Liver (tissue), 9 donors: ENCODE data around the gene TMEM255B. TPM values are rescaled to one million over a fixed set of nuclear protein-coding genes. Genes with fewer than 3 reads are reported as not detected.

Experiments
- DNase-seq: peaks from one replicate; pipeline ENCODE4 v3.0.0-alpha.2; 2017; ENCODE audit warnings: low spot score
- H3K27ac ChIP-seq, 2 donors: one replicate each; pipeline ENCODE4 v1.7.0; 2013; ENCODE audit warnings: inconsistent platforms in 2 of 2, low read length in 2 of 2, control low read depth in 1 of 2, low read depth in 1 of 2, mild to moderate bottlenecking in 1 of 2
- H3K27me3 ChIP-seq, 4 donors: one replicate each; pipeline versions ENCODE4 v1.6.1 to v1.7.0; 2013; ENCODE audit warnings: low read length in 3 of 4, inconsistent platforms in 1 of 4, mild to moderate bottlenecking in 1 of 4, moderate library complexity in 1 of 4; ENCODE audit not compliant: control insufficient read depth in 4 of 4, insufficient read depth in 4 of 4
- H3K36me3 ChIP-seq, 4 donors: one replicate each; pipeline versions ENCODE4 v1.6.1 to v1.7.0; 2013; ENCODE audit warnings: low read length in 3 of 4, mild to moderate bottlenecking in 3 of 4, low read depth in 1 of 4, moderate library complexity in 1 of 4; ENCODE audit not compliant: control insufficient read depth in 4 of 4, insufficient read depth in 3 of 4
- H3K4me1 ChIP-seq, 4 donors: one replicate each; pipeline versions ENCODE4 v1.6.1 to v1.7.0; 2013; ENCODE audit warnings: low read length in 3 of 4, mild to moderate bottlenecking in 3 of 4, moderate library complexity in 1 of 4; ENCODE audit not compliant: control insufficient read depth in 4 of 4, insufficient read depth in 4 of 4
- H3K4me3 ChIP-seq, 3 donors: one replicate each; pipeline versions ENCODE4 v1.6.1 to v1.7.0; 2013; ENCODE audit warnings: low read length in 3 of 3, control low read depth in 1 of 3, low read depth in 1 of 3, mild to moderate bottlenecking in 1 of 3
- H3K9ac ChIP-seq, 2 donors: one replicate each; pipeline ENCODE4 v1.7.0; 2013; ENCODE audit warnings: low read length in 2 of 2, mild to moderate bottlenecking in 2 of 2, moderate library complexity in 2 of 2, control low read depth in 1 of 2, low read depth in 1 of 2
- H3K9me3 ChIP-seq, 4 donors: one replicate each; pipeline versions ENCODE4 v1.6.1 to v1.7.0; 2013; ENCODE audit warnings: low read length in 3 of 4; ENCODE audit not compliant: control insufficient read depth in 4 of 4
- ATF3 ChIP-seq: IDR thresholded peaks from 2 replicates; pipeline ENCODE4 v1.6.1; 2016; ENCODE audit warnings: antibody characterized with exemption
- CTCF ChIP-seq: fragments of 150-350 bp; IDR thresholded peaks from 2 replicates; pipeline ENCODE4 v1.5.1; 2017; ENCODE audit warnings: improper control_type of control experiment, low read depth, low read length; ENCODE audit not compliant: missing input control
- EGR1 ChIP-seq, 2 donors: IDR thresholded peaks; 2 replicates each; pipeline ENCODE4 v1.6.1; 2016 to 2018; ENCODE audit warnings: antibody characterized with exemption in 2 of 2, low read depth in 2 of 2
- FOXA1 ChIP-seq: IDR thresholded peaks from 2 replicates; pipeline ENCODE4 v1.6.1; 2016; ENCODE audit warnings: antibody characterized with exemption
- FOXA2 ChIP-seq: IDR thresholded peaks from 2 replicates; pipeline ENCODE4 v1.6.1; 2016; ENCODE audit warnings: antibody characterized with exemption
- GABPA ChIP-seq, 2 donors: IDR thresholded peaks in 1 of 2; conservative IDR thresholded peaks in 1 of 2; 2 replicates each; pipeline ENCODE4 v1.6.1; 2016; ENCODE audit warnings: antibody characterized with exemption in 2 of 2, mild to moderate bottlenecking in 1 of 2, moderate library complexity in 1 of 2
- HNF4A ChIP-seq, 2 donors: conservative IDR thresholded peaks; 2 replicates each; pipeline ENCODE4 v1.6.1; 2016; ENCODE audit warnings: antibody characterized with exemption in 2 of 2, mild to moderate bottlenecking in 2 of 2
- HNF4G ChIP-seq: IDR thresholded peaks from 2 replicates; pipeline ENCODE4 v1.6.1; 2016; ENCODE audit warnings: antibody characterized with exemption
- JUND ChIP-seq, 2 donors: IDR thresholded peaks; 2 replicates each; pipeline ENCODE4 v1.6.1; 2016; ENCODE audit warnings: antibody characterized with exemption in 2 of 2
- MAX ChIP-seq: IDR thresholded peaks from 2 replicates; pipeline ENCODE4 v1.6.1; 2016; ENCODE audit warnings: antibody characterized with exemption
- NR2F2 ChIP-seq: IDR thresholded peaks from 2 replicates; pipeline ENCODE4 v1.6.1; 2016; ENCODE audit warnings: antibody characterized with exemption
- RAD21 ChIP-seq, 2 donors: IDR thresholded peaks; 2 replicates each; pipeline ENCODE4 v1.6.1; 2016; ENCODE audit warnings: antibody characterized with exemption in 2 of 2, mild to moderate bottlenecking in 2 of 2
- RXRA ChIP-seq, 2 donors: IDR thresholded peaks; 2 replicates each; pipeline ENCODE4 v1.6.1; 2017 to 2018; ENCODE audit warnings: antibody characterized with exemption in 2 of 2, mild to moderate bottlenecking in 1 of 2
- SP1 ChIP-seq: IDR thresholded peaks from 2 replicates; pipeline ENCODE4 v1.6.1; 2018; ENCODE audit warnings: antibody characterized with exemption, mild to moderate bottlenecking
- TAF1 ChIP-seq: conservative IDR thresholded peaks from 2 replicates; pipeline ENCODE4 v1.6.1; 2016; ENCODE audit warnings: antibody characterized with exemption, mild to moderate bottlenecking
- YY1 ChIP-seq: IDR thresholded peaks from 2 replicates; pipeline ENCODE4 v1.6.1; 2016; ENCODE audit warnings: antibody characterized with exemption, mild to moderate bottlenecking
- ZBTB33 ChIP-seq: IDR thresholded peaks from 2 replicates; pipeline ENCODE4 v1.6.1; 2016; ENCODE audit warnings: antibody characterized with exemption
- WGBS: extraction: QIAGEN DNeasy Blood & Tissue Kit; methylation state at CpG from one replicate; pipeline ENCODE4 v1.1.7; 2013; 5-methylcytosine and 5-hydroxymethylcytosine counted together
- polyA plus RNA-seq, 2 donors: library from polyadenylated mRNA; stranded (reverse) in 1 of 2; unstranded in 1 of 2; fragments of 200-250 nt in 1 of 2; fragments of >200 nt in 1 of 2; fragmentation: Nextera tagmentation in 1 of 2; extraction: Ambion mirVana in 1 of 2; gene quantifications; one replicate each; pipeline versions ENCODE4 v1.2.1 to v1.2.3, GENCODE V29; 2013 to 2015
- total RNA-seq, 2 donors: library from RNA; depleted of rRNA; stranded (reverse); fragments of >200 nt; gene quantifications; one replicate each; pipeline ENCODE4 v1.2.3, GENCODE V29; 2014
- TF ChIP-seq, protein P1 (sequence below): IDR thresholded peaks from 2 replicates; pipeline ENCODE4 v1.6.1; 2016; ENCODE audit warnings: antibody characterized with exemption, mild to moderate bottlenecking
- donor health status: healthy.
- donor health status: healthy.
- donor health status: healthy.
- donor health status: healthy.
- donor health status: healthy.

TMEM255B gene
- total and polyA plus RNA-seq, 4 donors = 0.37 to 8.6 (median 3.5) TPM

DNA sequence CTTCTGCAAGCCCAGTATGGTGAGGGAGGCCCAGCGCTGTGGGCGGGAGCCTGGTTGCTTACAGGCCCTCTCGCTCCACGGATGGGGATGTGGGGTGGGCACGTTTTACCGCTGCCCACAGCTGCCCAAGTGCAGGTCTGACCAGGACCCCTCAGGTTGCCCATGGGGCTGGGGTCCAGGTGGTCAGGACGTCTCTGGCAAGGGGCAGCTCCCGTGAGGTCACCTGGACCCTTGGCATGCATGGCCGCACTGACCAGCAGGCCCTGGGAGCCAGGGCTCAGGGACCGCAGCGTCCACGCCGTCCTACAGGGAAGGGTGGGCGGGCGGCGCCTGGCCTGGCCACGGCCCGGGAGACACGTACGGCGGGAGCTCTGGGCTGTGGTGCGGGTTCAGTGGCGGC, 72.0 kb downstream of the TMEM255B start:
- Histone ChIP-seq H3K4me1 (peaks cover 0 to 5% (median 4%) of the 10 kb centered on the region in 4 donors), H3K27ac (no peak overlapping the region), H3K9ac (no peak overlapping the region), H3K36me3 (peaks cover 0 to 10% (median under 1%) of the 10 kb centered on the region in 4 donors), H3K27me3 (no peaks in the 10 kb centered on the region), H3K4me3 (no peak overlapping the region), H3K9me3 (no peaks in the 10 kb centered on the region)
- no peak for DNase-seq
- 96% methylated on average over 23 of the region's 23 CpGs for WGBS
- TF ChIP-seq TAF1 (no peak), SP1 (no peak), ZBTB33 (no peak), RXRA (IDR thresholded peaks at IDR 0.05) (no peak), YY1 (no peak), HNF4A (conservative IDR thresholded peaks at IDR 0.05) (no peak), FOXA1 (no peak), ATF3 (no peak)
- TF ChIP-seq, protein P1, sequence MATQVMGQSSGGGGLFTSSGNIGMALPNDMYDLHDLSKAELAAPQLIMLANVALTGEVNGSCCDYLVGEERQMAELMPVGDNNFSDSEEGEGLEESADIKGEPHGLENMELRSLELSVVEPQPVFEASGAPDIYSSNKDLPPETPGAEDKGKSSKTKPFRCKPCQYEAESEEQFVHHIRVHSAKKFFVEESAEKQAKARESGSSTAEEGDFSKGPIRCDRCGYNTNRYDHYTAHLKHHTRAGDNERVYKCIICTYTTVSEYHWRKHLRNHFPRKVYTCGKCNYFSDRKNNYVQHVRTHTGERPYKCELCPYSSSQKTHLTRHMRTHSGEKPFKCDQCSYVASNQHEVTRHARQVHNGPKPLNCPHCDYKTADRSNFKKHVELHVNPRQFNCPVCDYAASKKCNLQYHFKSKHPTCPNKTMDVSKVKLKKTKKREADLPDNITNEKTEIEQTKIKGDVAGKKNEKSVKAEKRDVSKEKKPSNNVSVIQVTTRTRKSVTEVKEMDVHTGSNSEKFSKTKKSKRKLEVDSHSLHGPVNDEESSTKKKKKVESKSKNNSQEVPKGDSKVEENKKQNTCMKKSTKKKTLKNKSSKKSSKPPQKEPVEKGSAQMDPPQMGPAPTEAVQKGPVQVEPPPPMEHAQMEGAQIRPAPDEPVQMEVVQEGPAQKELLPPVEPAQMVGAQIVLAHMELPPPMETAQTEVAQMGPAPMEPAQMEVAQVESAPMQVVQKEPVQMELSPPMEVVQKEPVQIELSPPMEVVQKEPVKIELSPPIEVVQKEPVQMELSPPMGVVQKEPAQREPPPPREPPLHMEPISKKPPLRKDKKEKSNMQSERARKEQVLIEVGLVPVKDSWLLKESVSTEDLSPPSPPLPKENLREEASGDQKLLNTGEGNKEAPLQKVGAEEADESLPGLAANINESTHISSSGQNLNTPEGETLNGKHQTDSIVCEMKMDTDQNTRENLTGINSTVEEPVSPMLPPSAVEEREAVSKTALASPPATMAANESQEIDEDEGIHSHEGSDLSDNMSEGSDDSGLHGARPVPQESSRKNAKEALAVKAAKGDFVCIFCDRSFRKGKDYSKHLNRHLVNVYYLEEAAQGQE = no peak

GRCh38 chr13:113832205-113832604, 73.2 kb downstream of the TMEM255B start:
- Histone ChIP-seq H3K27ac (no peak overlapping the region), H3K27me3 (no peaks in the 10 kb centered on the region), H3K4me3 (no peak overlapping the region), H3K9ac (no peak overlapping the region), H3K9me3 (no peaks in the 10 kb centered on the region), H3K36me3 (peaks cover 0 to 6% (median under 1%) of the 10 kb centered on the region in 4 donors), H3K4me1 (peaks cover under 1 to 9% (median 4%) of the 10 kb centered on the region in 4 donors)
- TF ChIP-seq YY1 (no peak), MAX (no peak), RXRA (IDR thresholded peaks at IDR 0.05) (peak in 1 of 2 donors; percentile 97), ZBTB33 (no peak), HNF4G (no peak), NR2F2 (no peak), CTCF (no peak), FOXA2 (no peak), EGR1 (IDR thresholded peaks at IDR 0.05; ENCODE audit: low read depth in 2 of 2) (peak in 1 of 2 donors; percentile 26), RAD21 (IDR thresholded peaks at IDR 0.05) (no peak), TAF1 (no peak), SP1 (no peak), JUND (IDR thresholded peaks at IDR 0.05) (peak in 1 of 2 donors; percentile 97), FOXA1 (peak; percentile 41), HNF4A (conservative IDR thresholded peaks at IDR 0.05) (peak; percentile 47 to 100), GABPA (IDR thresholded peaks at IDR 0.05 in 1 of 2, conservative IDR thresholded peaks at IDR 0.05 in 1 of 2) (no peak), ATF3 (no peak)
- TF ChIP-seq, protein P1 = peak; percentile 53
- DNase-seq = no peak
- 56% methylated on average over 19 of the region's 19 CpGs for WGBS
